Nephron progenitor cell (in vitro differentiated cells): ENCODE measurements around the gene BANP.
A peak's percentile ranks its signal among the peaks of the same experiment; 100 is the strongest.

Experiments used
- DNase-seq: peaks from one replicate; pipeline ENCODE4 v3.0.0; 2021
- H3K27ac Mint-ChIP-seq: 2 replicates; pipeline ENCODE4 v1.8.0; 2021; ENCODE audit warnings: mild to moderate bottlenecking, moderate library complexity, mixed read lengths
- H3K27me3 Mint-ChIP-seq: 2 replicates; pipeline ENCODE4 v1.8.0; 2021; ENCODE audit warnings: mild to moderate bottlenecking, low read depth, mixed read lengths; ENCODE audit not compliant: poor library complexity
- H3K36me3 Mint-ChIP-seq: 2 replicates; pipeline ENCODE4 v1.8.0; 2021; ENCODE audit warnings: low read depth, mixed read lengths
- H3K4me1 Mint-ChIP-seq: 2 replicates; pipeline ENCODE4 v1.8.0; 2021; ENCODE audit warnings: mixed read lengths
- H3K4me3 Mint-ChIP-seq: 2 replicates; pipeline ENCODE4 v1.8.0; 2021; ENCODE audit warnings: mild to moderate bottlenecking, moderate library complexity, mixed read lengths
- H3K9me3 Mint-ChIP-seq: 2 replicates; pipeline ENCODE4 v1.8.0; 2021; ENCODE audit warnings: mild to moderate bottlenecking, moderate library complexity, mixed read lengths
- TF ChIP-seq, protein P1 (sequence below): fragments of 200-600 bp; sonication (generic); IDR thresholded peaks from 2 replicates; pipeline ENCODE4 v1.5.0; 2021; ENCODE audit warnings: antibody characterized with exemption

BANP gene

DNA sequence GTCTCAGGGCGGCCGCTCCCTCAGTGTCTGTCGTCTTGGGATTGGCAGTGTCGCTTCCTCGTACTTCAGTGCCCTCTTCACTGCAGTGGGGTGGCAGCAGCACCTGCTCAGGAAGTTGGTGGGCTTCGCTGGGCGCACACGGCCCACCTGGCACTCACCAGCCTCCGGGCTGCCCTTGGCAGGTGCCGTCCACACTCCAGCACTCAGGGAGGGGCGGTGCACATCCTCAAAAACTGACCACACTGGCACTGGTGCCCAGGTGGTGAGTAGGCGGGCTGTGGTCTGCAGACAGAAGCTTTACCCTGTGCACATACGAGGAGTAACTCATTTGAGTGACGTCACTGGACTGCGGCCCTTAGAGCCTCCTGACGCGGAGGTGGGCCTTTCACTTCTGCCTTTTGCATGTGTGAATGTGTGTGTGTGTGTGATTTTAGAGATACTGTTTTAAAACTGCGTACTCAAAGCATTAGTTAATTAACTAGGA is 94.6 kb downstream of the BANP start:
- no peak overlapping the region for H3K4me3 Mint-ChIP-seq
- H3K27me3 Mint-ChIP-seq = no peaks in the 10 kb centered on the region
- TF ChIP-seq, protein P1, sequence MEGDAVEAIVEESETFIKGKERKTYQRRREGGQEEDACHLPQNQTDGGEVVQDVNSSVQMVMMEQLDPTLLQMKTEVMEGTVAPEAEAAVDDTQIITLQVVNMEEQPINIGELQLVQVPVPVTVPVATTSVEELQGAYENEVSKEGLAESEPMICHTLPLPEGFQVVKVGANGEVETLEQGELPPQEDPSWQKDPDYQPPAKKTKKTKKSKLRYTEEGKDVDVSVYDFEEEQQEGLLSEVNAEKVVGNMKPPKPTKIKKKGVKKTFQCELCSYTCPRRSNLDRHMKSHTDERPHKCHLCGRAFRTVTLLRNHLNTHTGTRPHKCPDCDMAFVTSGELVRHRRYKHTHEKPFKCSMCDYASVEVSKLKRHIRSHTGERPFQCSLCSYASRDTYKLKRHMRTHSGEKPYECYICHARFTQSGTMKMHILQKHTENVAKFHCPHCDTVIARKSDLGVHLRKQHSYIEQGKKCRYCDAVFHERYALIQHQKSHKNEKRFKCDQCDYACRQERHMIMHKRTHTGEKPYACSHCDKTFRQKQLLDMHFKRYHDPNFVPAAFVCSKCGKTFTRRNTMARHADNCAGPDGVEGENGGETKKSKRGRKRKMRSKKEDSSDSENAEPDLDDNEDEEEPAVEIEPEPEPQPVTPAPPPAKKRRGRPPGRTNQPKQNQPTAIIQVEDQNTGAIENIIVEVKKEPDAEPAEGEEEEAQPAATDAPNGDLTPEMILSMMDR = no peak
- peaks cover 35% of the 10 kb centered on the region for H3K36me3 Mint-ChIP-seq
- peaks cover 3% of the 10 kb centered on the region for H3K4me1 Mint-ChIP-seq
- H3K9me3 Mint-ChIP-seq = no peaks in the 10 kb centered on the region
- peak overlapping the region; percentile 48 for H3K27ac Mint-ChIP-seq
- no peak for DNase-seq

DNA sequence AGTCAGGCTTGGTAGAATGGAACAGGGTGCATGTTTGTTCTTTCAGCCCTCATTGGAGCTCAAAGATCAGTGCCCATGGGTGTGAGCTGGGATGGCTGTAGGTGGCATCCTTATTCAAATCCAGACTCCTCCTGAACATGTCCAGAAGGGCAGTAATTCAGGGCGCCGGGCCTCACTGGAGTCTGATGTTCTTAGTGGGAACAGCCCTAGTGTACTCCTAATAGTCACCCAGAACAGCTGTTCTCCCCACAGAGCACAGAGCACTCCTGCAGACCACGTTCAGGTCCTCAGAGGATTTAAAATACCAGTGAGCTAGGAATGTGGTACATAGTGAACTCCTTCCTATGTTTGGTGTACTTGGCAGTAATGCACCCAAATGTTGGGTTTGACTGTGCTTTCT is 96.2 kb downstream of the BANP start:
- no peak for DNase-seq
- H3K4me3 Mint-ChIP-seq = no peak overlapping the region
- peak overlapping the region; percentile 30 for H3K27ac Mint-ChIP-seq
- no peaks in the 10 kb centered on the region for H3K9me3 Mint-ChIP-seq
- H3K4me1 Mint-ChIP-seq = no peaks in the 10 kb centered on the region
- TF ChIP-seq, protein P1 = no peak
- no peaks in the 10 kb centered on the region for H3K27me3 Mint-ChIP-seq
- H3K36me3 Mint-ChIP-seq = peaks cover 31% of the 10 kb centered on the region

DNA sequence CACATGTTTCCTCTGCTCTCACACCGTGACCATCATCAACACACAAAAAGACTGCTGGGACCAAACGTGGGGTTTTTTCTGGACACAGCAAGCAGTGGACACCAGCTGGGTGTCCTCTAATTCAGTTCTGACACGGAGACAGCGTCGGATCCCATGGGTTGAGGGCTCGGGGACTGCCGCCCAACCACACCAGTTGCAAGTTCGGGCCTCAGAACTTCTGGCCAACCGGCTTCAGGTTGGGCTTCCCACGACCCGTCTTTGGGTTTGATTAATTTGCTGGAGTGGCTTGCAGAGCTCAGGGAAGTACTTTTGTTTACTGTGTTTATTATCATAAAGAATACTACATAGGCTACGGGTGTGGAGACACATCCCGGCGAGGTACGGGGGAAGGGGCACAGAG is 97.8 kb downstream of the BANP start:
- H3K27me3 Mint-ChIP-seq = no peaks in the 10 kb centered on the region
- H3K36me3 Mint-ChIP-seq = peaks cover 31% of the 10 kb centered on the region
- no peak overlapping the region for H3K4me3 Mint-ChIP-seq
- H3K4me1 Mint-ChIP-seq = no peaks in the 10 kb centered on the region
- TF ChIP-seq, protein P1 = no peak
- no peaks in the 10 kb centered on the region for H3K9me3 Mint-ChIP-seq
- DNase-seq = no peak
- peak overlapping the region; percentile 94 for H3K27ac Mint-ChIP-seq

DNA sequence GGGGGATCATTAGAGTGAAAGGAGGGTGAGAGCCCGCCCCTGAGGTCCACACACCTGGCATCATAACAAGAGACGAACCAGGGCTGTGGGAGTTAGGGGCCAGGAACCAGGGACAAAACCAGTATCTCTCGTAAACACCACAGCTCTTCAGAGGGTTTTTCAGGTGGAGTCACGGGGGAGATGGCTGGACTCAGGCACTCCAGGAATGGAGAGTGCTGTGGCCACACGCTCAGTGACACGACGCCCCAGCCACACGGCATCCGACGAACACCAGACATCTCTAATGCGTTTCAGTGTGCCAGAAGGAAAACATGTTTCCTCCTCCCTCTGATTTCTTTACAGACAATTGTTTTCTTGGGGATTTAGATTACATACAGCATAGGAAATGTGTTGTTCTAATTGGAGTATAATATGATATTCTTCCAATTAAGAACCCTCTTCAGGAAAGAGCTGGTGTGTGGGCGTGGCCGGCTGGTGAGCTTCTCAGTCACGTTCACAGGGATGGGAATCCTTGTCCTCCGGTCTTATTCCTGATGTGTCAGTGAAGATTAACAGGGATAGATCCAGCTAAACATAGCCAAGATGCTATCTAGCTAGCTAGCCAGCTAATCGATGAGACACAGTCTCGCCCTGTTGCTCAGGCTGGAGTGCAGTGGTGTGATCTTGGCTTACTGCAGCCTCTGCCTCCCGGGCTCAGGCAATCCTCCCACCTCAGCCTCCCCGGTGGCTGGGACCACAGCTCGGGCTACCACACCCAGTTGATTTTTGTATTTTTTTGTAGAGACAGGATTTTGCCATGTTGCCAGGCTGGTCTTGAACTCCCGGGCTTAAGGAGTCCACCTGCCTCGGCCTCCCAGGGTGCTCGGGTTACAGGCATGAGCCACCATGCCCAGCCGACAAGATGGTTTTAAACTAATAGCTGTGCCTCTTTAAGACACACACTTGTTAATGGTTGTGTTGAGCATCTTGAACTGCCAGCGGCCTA is 98.6 kb downstream of the BANP start:
- Mint-ChIP-seq H3K9me3 (no peaks in the 10 kb centered on the region), H3K36me3 (peaks cover 31% of the 10 kb centered on the region), H3K27ac (peak overlapping the region; percentile 94), H3K4me1 (no peaks in the 10 kb centered on the region), H3K27me3 (no peaks in the 10 kb centered on the region), H3K4me3 (no peak overlapping the region)
- TF ChIP-seq, protein P1 = no peak
- DNase-seq = no peak

DNA sequence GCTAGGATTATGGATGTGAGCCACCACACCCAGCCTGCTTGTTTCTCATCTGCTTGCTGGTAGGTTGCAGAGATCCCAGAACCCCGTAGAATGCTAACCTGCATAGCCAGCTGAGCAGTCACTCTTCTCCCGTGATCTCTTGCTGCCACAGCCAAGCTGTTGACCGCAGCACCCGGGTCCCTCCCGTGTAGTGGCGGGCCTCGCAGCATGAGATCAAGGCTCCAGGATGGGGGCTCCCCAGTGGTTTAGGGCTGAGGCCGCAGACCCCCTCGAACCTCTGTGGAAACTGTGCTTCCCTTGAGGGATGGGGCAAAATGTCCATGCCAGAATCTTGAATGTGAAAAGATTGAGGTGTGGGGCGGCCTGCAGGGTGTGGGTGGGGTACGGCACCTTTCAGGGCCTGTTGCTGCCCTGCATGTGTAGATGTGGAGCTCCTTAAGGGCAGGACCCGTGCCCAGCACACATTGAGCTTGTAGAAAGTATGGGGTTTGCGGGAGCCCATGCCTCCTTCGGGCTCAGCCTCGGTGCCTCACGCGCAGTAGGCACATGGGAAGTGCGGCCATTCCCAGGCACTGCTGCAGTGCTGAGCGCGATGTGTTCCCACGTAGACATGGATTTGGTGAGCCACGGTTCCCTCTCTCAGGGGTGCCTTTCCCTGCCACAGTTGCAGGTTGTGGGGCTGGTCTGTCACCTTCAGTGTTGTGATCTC is 99.9 kb downstream of the BANP start:
- TF ChIP-seq, protein P1 = no peak
- no peaks in the 10 kb centered on the region for H3K4me1 Mint-ChIP-seq
- H3K4me3 Mint-ChIP-seq = no peak overlapping the region
- H3K27ac Mint-ChIP-seq = no peak overlapping the region
- H3K9me3 Mint-ChIP-seq = no peaks in the 10 kb centered on the region
- H3K36me3 Mint-ChIP-seq = peaks cover 30% of the 10 kb centered on the region
- H3K27me3 Mint-ChIP-seq = no peaks in the 10 kb centered on the region
- DNase-seq = no peak
